Measurements from ENCODE around the gene EPHA2.
"Not testable (repeated sequence)": the region's sequence is repeated elsewhere in the genome, so short reads cannot be mapped to it uniquely, and the experiment has no call there.

The EPHA2 gene

DNA sequence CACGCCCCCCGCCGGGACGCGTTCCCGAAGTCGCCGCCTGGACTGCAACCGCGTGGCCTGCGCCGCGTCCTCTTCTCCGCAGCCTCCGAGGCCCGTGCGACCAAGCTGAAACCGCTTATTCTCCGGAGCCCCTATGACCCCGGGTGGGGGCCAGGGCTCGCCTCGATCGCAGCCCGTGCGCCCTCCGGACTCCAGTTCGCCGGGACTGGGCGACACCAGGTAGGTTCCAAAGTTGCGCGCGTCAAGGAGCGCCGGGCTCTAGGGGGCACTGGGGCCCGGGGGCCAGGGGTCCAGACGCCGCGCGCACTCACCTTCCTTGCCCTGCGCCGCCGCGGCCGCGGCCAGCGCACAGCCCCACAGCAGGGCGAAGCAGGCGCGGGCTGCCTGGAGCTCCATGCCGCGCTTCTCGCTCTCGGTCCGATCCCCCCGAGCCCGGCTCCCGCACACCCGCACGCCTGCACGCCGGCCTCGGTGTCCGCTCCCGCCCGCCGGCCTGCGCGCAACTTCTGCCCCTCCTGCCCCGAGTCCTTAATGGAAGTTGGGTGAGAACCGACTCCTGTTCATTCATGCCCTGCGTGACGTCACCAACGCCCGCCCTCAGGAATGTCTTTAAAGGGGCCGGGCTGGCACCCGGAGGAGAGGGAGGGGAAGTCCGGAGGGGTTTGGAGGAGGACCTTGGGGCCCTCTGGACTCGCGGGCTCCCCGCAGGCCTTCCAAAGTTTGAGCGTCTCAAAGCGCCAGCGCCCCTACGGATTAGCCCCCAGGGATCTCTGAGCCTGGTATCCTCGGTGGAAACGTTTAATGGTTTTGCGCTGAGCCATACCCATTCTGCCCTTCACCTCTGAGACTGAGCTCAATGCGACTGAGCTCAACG lies at the start of gene EPHA2:
TSS of gene EPHA2 (minus strand) at position 533 of the 874 bp plus-strand sequence. CDS start at position 396, 137 bp downstream.
- no peak for TF ChIP-seq ZNF274 (IDR thresholded peaks at IDR 0.05; ENCODE audit: low read depth, low read length)
- H3K4me3 ChIP-seq (ENCODE audit: low read length): peak within 1 kb of the TSS; percentile 13; the same call in 1 of the 2 replicates

DNA sequence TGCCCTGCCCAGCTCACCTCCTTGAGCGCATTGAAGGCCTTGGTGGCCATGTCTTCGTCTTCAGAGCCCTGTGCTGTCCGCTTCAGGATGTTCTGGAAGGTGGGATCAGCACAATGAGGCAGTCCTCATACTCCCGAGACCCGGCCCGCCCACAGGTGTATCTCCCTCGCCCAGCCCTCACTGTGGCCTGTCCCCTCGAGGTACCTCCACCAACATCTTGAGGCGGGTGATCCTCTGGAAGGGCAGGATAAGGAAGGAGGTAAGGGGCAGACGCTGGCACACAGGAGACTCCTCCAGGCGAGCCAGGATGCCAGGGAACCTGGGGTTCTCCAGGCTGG lies 49.4 kb upstream of the EPHA2 start:
- no peak overlapping the region for H3K4me3 ChIP-seq (ENCODE audit: low read length)
- TF ChIP-seq ZNF274 (IDR thresholded peaks at IDR 0.05; ENCODE audit: low read depth, low read length): no peak

DNA sequence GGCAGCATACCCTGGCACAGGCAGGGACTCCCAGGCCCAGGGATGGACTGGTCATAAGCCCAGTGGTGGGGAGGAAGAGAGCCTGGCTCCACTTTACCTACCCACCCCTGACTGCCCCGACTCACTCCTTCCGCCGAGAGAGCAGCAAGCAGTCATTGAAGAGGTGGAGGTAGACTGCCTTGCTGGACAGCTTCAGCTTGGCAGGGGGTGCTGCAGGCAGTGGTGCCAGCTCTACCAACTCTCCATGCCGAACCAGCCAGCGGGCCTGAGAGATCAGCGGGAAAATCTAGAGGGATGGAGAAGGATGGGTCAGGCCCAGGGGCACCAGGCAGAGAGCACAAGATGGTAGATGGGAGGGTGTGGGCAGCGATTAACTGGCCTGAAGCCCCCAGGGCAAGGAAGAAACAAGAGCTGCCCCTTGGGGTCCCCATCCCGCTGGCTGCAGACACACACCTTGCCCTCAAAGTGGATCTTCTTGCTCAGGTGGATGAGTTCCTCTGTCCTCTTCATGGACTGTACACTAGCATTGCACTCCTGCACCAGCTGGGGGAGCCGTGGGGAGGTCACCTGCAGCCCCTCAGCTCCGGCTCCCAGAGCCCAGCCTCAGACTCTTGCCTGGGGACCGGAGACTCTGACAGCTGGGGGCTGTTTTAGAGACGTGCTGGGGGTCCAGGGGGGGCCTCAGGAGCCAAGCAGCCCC lies 48.9 kb upstream of the EPHA2 start:
- no peak for TF ChIP-seq ZNF274 (IDR thresholded peaks at IDR 0.05; ENCODE audit: low read depth, low read length)
- H3K4me3 ChIP-seq (ENCODE audit: low read length): no peak overlapping the region

DNA sequence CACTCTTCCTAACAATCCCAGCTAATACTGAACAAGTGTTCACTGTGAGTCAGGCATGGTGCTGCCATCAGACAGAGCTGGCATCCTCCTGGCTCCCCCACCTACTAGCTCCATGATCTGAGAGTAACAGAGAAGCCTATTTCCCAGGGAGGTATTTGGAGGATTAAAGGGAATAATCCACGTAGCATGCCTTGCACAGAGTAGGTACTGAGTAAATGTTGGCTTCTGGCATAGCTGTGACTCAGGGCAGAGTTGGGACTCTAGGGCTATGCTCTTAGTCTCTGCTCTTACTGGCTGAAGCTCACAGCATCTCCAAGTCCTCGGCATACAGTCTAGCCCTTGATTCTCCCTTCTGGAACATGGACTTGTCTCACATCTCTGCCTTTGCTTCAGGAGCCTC lies 48.3 kb upstream of the EPHA2 start:
- no peak for TF ChIP-seq ZNF274 (IDR thresholded peaks at IDR 0.05; ENCODE audit: low read depth, low read length)
- no peak overlapping the region for H3K4me3 ChIP-seq (ENCODE audit: low read length)

DNA sequence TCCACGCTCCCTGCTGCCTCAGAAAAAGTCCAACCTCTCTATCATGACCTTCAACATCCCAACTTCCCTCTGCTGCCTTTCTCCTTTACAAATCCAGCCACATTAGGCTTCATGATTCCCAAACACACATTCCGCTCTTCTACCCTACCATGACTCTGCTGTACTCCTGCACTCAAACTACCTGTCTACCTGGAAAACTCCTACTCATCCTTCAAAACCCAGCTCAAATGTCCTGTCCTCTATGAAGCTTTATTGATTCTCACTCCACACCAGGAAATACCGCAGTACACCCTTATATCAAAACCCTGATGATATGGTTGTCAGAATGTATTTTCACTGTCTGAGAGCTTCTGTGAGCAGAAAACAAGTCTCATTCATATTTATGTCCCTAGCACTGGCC lies 47.7 kb upstream of the EPHA2 start:
- TF ChIP-seq ZNF274 (IDR thresholded peaks at IDR 0.05; ENCODE audit: low read depth, low read length): no peak
- no peak overlapping the region for H3K4me3 ChIP-seq (ENCODE audit: low read length)

DNA sequence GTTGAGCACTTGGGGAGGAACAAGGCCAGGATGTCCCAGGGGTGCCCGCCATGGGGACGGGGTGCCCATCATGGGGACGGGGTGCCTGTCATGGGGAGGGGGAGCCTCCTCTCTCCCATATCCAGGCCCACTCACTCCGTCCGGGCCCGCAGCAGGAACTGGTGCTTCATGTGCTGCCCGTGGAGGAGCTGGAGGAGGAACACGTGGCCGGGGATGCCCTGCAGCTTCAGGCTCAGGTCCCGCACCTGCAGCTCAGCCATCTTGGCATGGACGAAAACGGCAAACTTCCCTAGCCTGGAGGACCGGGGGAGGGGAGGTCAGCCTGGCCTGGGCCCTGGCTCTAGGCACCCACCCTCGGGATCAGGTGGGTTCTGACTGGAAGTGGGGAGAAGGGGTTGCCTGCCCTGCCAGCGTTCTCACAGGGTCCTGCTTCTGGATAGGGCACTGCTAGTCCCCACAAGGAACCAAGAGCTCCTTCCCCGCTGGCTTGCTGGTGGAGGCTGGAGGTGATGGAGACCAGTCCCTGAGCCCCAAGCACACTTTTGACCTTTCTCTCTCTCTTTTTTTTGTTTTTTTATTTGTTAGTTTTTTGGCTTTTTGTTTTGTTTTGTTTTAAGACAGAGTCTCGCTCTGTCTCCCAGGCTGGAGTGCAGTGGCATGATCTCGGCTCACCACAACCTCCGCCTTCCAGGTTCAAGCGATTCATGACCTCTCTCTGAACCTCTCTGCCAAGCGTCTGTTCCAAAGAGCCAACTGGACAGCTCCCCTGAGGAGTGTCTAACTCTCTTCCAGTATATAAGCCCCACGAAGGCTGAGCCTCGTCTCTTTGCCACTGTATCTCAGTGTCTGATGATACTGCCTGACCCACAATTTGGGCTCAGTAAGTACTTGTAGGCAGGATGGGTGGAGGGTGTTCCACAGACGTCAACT lies 46.7 kb upstream of the EPHA2 start:
- no peak for TF ChIP-seq ZNF274 (IDR thresholded peaks at IDR 0.05; ENCODE audit: low read depth, low read length)
- H3K4me3 ChIP-seq (ENCODE audit: low read length): no peak overlapping the region

DNA sequence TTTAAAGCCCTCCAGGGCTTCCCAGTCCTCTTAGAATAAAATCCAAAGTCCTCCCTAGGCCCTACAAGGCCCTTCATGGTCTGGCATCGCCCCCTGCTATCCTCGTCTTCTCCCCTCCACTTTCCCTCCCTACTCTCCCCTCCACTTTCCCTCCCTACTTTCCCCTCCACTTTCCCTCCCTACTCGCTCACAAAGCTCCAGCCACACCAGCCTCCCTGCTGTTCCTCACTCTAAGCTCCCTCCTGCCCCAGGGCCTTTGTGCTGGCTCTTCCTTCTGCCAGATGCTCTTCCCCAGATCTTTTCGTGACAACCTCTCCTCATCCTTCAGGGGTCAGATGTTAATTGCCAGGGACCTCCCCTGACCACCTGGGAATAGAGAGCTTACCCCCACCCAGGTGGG lies 43.8 kb upstream of the EPHA2 start:
- H3K4me3 ChIP-seq (ENCODE audit: low read length): no peak overlapping the region
- no peak for TF ChIP-seq ZNF274 (IDR thresholded peaks at IDR 0.05; ENCODE audit: low read depth, low read length)

DNA sequence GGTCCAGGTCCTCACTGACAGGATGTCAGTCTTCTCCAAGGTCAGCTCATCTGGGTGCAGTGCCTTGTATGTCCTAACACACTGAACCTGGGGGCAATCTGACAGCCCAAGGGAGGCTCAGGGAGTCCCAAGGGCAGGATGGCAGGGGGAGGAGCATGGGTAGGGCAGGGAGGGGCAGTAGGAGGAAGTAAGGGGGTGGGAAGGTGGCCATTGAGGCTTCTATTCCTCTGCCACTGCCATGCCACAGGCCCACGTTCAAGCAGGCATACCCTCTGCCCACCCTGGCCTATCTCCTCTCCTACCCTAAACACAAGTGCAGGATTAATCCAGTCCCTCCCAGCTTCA lies 43.3 kb upstream of the EPHA2 start:
- H3K4me3 ChIP-seq (ENCODE audit: low read length): no peak overlapping the region

DNA sequence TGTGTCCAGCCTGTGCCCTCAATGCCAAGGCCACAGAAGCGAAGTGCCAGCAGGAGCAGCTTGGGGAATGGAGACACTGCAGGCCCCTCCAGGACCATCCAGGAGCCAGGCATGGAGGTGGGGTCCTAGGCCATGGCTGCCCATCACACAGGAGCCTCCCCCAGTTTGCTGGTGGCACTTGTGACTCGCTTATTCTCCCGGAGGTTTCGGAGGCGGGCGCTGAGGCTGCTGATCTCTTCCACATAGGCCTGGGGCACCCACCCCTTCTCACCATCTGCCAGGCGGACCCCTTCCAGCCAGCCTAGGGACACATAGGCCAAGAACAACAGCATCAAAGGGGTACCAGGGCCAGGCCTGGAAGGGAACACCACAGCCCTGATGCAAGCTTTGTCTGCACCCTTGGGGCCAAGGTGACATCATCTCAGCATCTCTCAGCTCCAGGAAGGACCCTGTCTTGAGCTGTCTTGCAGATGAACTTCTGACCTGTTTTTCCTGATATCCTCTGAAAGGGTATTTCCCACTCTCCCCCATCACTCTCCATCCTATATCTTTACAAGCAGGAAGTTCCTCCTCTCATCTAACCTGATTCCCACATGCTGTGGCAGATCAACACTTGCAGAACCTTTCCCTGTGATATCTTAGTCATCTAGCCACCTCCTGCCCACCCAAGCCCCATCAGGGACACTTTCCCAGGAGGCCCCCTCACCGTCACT lies 42.7 kb upstream of the EPHA2 start:
- TF ChIP-seq ZNF274 (IDR thresholded peaks at IDR 0.05; ENCODE audit: low read depth, low read length): no peak

More for the DNA sequence above, 43.3 kb upstream of the EPHA2 start:
- no peak for TF ChIP-seq ZNF274 (IDR thresholded peaks at IDR 0.05; ENCODE audit: low read depth, low read length)

DNA sequence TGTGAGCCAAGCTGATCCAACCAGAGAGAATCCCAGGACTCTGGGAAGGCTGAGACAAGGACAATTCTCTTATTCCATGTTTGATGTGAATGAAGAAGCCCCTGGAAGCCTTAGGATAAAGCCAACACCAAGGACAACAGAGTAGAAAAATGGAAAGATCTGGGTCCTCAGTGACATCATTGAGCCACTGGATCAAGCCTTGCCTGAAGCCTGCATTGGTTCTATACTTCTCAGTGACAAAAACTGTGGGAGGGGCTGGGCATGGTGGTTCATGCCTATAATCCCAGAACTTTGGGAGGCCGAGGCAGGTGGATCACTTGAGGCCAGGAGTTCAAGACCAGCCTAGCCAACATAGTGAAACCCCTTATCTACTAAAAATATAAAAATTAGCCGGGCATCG lies 41.0 kb upstream of the EPHA2 start:
- H3K4me3 ChIP-seq (ENCODE audit: low read length): no peak overlapping the region
- TF ChIP-seq ZNF274 (IDR thresholded peaks at IDR 0.05; ENCODE audit: low read depth, low read length): no peak

More for the DNA sequence above, 42.7 kb upstream of the EPHA2 start:
- no peak overlapping the region for H3K4me3 ChIP-seq (ENCODE audit: low read length)

DNA sequence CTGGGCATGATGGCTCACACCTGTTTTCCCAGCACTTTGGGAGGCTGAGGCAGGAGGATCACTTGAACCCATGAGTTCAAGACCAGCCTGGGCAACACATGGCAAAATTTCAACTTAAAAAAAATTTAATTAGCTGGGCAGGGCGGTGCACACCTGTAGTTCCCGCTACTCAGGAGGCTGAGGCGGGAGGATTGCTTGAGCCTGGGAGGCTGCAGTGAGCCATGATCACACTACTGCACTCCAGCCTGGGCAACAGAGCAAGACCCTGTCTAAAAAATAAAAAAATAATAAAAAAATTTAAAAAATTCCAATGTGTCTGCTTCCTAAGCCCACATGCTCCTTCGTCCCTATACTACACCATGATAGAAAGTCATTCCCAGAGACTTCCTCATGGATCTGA lies 40.3 kb upstream of the EPHA2 start:
- not testable (repeated sequence) for H3K4me3 ChIP-seq (ENCODE audit: low read length)

DNA sequence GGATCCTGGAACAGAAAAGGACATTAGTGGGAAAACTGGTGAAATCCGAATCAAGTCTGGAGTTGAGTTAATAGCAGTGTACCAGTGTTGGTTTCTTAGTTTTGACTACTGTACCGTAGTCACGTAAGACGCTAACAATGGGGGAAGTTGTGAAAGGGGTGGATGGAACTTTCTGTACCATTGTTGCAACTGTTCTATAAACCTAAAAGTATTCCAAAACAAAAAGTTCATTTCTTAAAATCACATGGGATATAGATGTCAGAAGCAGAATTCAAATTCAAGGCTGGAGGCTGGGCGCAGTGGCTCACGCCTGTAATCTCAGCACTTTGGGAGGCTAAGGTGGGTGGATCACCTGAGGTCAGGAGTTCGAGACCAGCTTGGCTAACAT lies 39.6 kb upstream of the EPHA2 start:
- H3K4me3 ChIP-seq (ENCODE audit: low read length): no peak overlapping the region
- no peak for TF ChIP-seq ZNF274 (IDR thresholded peaks at IDR 0.05; ENCODE audit: low read depth, low read length)

DNA sequence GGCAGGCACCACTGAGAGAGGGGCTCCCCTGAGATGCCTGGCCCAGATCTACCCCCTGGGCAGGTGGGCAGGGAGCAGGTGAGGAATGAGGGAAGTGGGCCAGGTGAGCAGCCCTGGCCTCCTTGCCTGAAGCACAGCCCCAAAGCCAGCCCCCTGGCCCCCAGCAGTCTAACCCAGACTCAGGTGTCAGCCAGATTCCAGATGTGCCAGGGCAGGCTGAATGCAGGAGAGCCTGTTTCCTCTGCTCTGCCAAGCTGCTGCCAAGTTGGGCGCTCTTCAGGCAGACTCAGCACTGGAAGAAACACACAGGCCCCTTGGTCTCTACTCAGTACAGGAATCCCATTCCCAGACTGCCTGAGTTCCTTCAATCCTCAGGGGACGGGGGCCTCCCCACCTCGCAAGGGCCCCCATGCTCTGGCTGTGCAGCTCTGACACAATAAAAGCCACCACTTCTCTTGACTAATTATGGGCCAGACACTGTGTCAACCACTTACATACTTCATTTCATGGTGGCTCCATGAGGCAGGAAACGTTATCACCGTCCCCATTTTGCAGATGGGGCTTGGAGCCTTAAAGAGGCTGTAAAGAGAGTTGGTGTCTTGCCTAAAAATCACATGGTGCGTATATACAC lies 36.2 kb upstream of the EPHA2 start:
- TF ChIP-seq ZNF274 (IDR thresholded peaks at IDR 0.05; ENCODE audit: low read depth, low read length): no peak
- H3K4me3 ChIP-seq (ENCODE audit: low read length): no peak overlapping the region

Measured in GM08714 (cell line).